GM18508 (cell line): Measurements from ENCODE around the gene TP53BP2.
"Not testable (repeated sequence)": the region's sequence is repeated elsewhere in the genome, so short reads cannot be mapped to it uniquely, and the experiment has no call there.

Experiments
- ATAC-seq: cut with Tn5 transposase; IDR thresholded peaks from one replicate; pipeline ENCODE4 v1.9.1; 2021; ENCODE audit warnings: moderate number of reproducible peaks; ENCODE audit not compliant: insufficient read depth, unreplicated experiment

Gene TP53BP2

GRCh38 chr1:223834660-223835263 is 11.0 kb downstream of the TP53BP2 start:
- ATAC-seq = no peak

- no peak for ATAC-seq
Observed at GRCh38 chr1:223833948-223834347, 11.8 kb downstream of the TP53BP2 start.

- no peak for ATAC-seq
Observed at GRCh38 chr1:223832637-223832943, 13.2 kb downstream of the TP53BP2 start.

GRCh38 chr1:223831755-223832636 is 13.8 kb downstream of the TP53BP2 start:
- ATAC-seq = no peak

- no peak for ATAC-seq
Observed at GRCh38 chr1:223829678-223830077, 16.1 kb downstream of the TP53BP2 start.

- ATAC-seq = no peak
Observed at GRCh38 chr1:223828162-223828848, 17.4 kb downstream of the TP53BP2 start.

- no peak for ATAC-seq
Observed at GRCh38 chr1:223827193-223827663, 18.5 kb downstream of the TP53BP2 start.

- no peak for ATAC-seq
Observed at GRCh38 chr1:223825767-223826748, 19.7 kb downstream of the TP53BP2 start.

GRCh38 chr1:223824712-223825111 is 21.0 kb downstream of the TP53BP2 start:
- ATAC-seq = no peak

GRCh38 chr1:223824287-223824686 is 21.5 kb downstream of the TP53BP2 start:
- no peak for ATAC-seq

- ATAC-seq = no peak
Observed at GRCh38 chr1:223820971-223821370, 24.8 kb downstream of the TP53BP2 start.

- no peak for ATAC-seq
Observed at GRCh38 chr1:223820515-223820858, 25.3 kb downstream of the TP53BP2 start.

GRCh38 chr1:223819730-223820514 is 25.8 kb downstream of the TP53BP2 start:
- no peak for ATAC-seq

GRCh38 chr1:223817265-223817664 is 28.5 kb downstream of the TP53BP2 start:
- ATAC-seq = not testable (repeated sequence)

GRCh38 chr1:223815865-223816264 is 29.9 kb downstream of the TP53BP2 start:
- no peak for ATAC-seq

- ATAC-seq = no peak
Observed at GRCh38 chr1:223815020-223815853, 30.5 kb downstream of the TP53BP2 start.

GRCh38 chr1:223813645-223814044 is 32.1 kb downstream of the TP53BP2 start:
- no peak for ATAC-seq

- ATAC-seq = no peak
Observed at GRCh38 chr1:223811634-223812101, 34.1 kb downstream of the TP53BP2 start.
